CD4-positive, alpha-beta T cell (primary cell): ENCODE results near the gene MZT2A. TPM values are rescaled to one million over a fixed set of nuclear protein-coding genes. Genes with fewer than 3 reads are reported as not detected.
A peak's percentile ranks its signal among the peaks of the same experiment; 100 is the strongest.
"Not testable (repeated sequence)": the region's sequence is repeated elsewhere in the genome, so short reads cannot be mapped to it uniquely, and the experiment has no call there.

Source experiments
- ATAC-seq: fragments of 200-7000 bp; cut with Tn5 transposase; one replicate; pipeline ENCODE4 v1.10.0; 2022; ENCODE audit warnings: mild to moderate bottlenecking; ENCODE audit not compliant: poor library complexity
- CTCF ChIA-PET: fragments of 350-600 bp; sonication (Branson Sonifier 250); formaldehyde crosslinking; loops from one replicate; lab custom pipeline; 2021; ENCODE audit warnings: antibody characterized with exemption, inconsistent platforms; lab: Charles Lee
- POLR2A ChIA-PET: fragments of 350-600 bp; sonication (Branson Sonifier 250); formaldehyde crosslinking; loops from one replicate; lab custom pipeline; 2021; ENCODE audit warnings: antibody characterized with exemption, inconsistent platforms; lab: Charles Lee
- DNase-seq, 14 experiments: peaks; one replicate each; pipeline ENCODE4 v3.0.0-alpha.2; 2013 to 2020; ENCODE audit warnings: mixed read lengths in 2 of 14
- H3K27ac ChIP-seq, 2 donors: one replicate each; pipeline versions ENCODE4 v1.5.1 to v1.7.0; 2013; ENCODE audit warnings: low read length in 2 of 2, low read depth in 1 of 2, mild to moderate bottlenecking in 1 of 2
- H3K27me3 ChIP-seq, 2 experiments: 1 replicate in 1 of 2; 2 replicates in 1 of 2; pipeline versions ENCODE4 v1.6.1 to v1.7.0; 2013; ENCODE audit warnings: low read length in 2 of 2, control low read depth in 1 of 2, mild to moderate bottlenecking in 1 of 2, moderate library complexity in 1 of 2; ENCODE audit not compliant: insufficient read depth in 2 of 2, control insufficient read depth in 1 of 2
- H3K36me3 ChIP-seq: one replicate; pipeline ENCODE4 v1.6.1; 2013; ENCODE audit warnings: low read length, control low read depth; ENCODE audit not compliant: insufficient read depth
- H3K4me1 ChIP-seq: one replicate; pipeline ENCODE4 v1.6.1; 2013; ENCODE audit warnings: low read length, control low read depth; ENCODE audit not compliant: insufficient read depth
- H3K4me3 ChIP-seq: one replicate; pipeline ENCODE4 v1.5.1; 2013; ENCODE audit warnings: mild to moderate bottlenecking, low read length, moderate library complexity
- H3K9me3 ChIP-seq, 2 experiments: 1 replicate in 1 of 2; 2 replicates in 1 of 2; pipeline versions ENCODE4 v1.6.1 to v1.7.0; 2013; ENCODE audit warnings: low read length in 2 of 2, mild to moderate bottlenecking in 2 of 2, control low read depth in 1 of 2, moderate library complexity in 1 of 2; ENCODE audit not compliant: control insufficient read depth in 1 of 2, insufficient read depth in 1 of 2
- H3K27ac Mint-ChIP-seq: one replicate; pipeline ENCODE4 v1.8.0; 2020; ENCODE audit warnings: mixed read lengths
- H3K27me3 Mint-ChIP-seq: one replicate; pipeline ENCODE4 v1.8.0; 2021; ENCODE audit warnings: mixed read lengths
- H3K36me3 Mint-ChIP-seq: one replicate; pipeline ENCODE4 v1.8.0; 2021; ENCODE audit warnings: low read depth, mixed read lengths
- H3K4me1 Mint-ChIP-seq: one replicate; pipeline ENCODE4 v1.8.0; 2021; ENCODE audit warnings: low read depth, mixed read lengths
- H3K4me3 Mint-ChIP-seq: one replicate; pipeline ENCODE4 v1.8.0; 2020; ENCODE audit warnings: mild to moderate bottlenecking, mixed read lengths
- H3K9me3 Mint-ChIP-seq: one replicate; pipeline ENCODE4 v1.8.0; 2020; ENCODE audit warnings: mixed read lengths
- CTCF ChIP-seq: fragments of 200-600 bp; IDR thresholded peaks from one replicate; pipeline ENCODE4 v1.8.0; 2022; ENCODE audit warnings: antibody characterized with exemption, mild to moderate bottlenecking
- intact Hi-C, 2 experiments: fragments of 100-400 bp; cut with DNase I in 1 of 2; cut with micrococcal nuclease in 1 of 2; formaldehyde crosslinking; loops; one replicate each; pipeline versions ENCODE4 v1.15.1 to v1.9.0; 2023 to 2025; cut with DNase I, micrococcal nuclease
- total RNA-seq, 174 experiments: library from RNA in 2 of 174; stranded (reverse) in 2 of 174; gene quantifications; one replicate each; pipeline ENCODE4 v1.2.3 and lab custom pipeline; 2021 to 2026

Gene MZT2A
- total RNA-seq, 2 experiments from 2014 or later = 55.3 to 58.7 TPM

DNA sequence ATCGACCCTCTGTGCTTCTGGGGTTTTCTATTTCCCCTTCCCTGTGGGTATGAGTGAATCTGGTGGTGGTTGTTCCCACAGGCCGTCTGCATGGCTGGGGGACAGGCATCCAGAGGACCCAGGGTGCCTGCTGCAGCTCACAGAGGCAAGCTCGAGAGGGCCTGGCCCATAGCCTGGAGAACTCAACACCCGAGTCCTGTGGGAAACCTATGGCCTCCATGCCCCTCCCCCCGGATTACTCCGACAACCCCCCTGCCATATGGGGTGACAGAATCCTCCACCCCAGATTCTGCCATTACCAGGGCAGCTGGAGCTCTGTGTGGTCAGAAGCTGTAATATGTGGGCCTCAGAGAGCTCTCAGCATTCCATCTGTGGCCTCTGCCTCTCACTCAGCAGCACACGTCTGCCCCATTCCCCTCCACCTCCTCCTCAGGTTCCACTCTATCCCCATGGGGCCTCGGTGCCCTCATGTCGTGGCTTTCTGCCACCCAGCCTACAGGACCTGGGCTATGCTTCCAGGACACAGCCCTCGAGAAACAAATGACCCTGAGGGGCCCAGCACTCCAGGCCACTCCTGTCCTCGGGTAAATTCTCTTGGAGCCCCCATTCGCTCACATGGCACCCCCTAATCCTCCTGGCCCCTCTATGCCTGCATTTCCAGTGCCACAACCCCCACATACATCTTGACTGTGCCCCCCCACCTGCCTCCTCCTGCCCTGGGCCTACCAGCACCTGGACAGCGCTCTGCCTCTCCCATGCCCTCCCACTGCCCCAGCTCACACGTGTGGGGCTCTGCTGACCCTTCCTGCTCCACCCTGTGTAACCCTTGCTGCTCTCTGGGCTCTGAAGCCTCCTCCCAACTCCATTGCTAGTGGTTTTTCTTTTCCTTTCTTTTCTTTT lies 3.6 kb downstream of the MZT2A start:
- Mint-ChIP-seq H3K36me3 (peaks cover 27% of the 10 kb centered on the region), H3K4me3 (no peak overlapping the region)

GRCh38 chr2:131486201-131486902 lies 5.8 kb downstream of the MZT2A start:
- H3K27me3 Mint-ChIP-seq, H3K4me1 Mint-ChIP-seq, POLR2A ChIA-PET, H3K4me3 ChIP-seq, H3K9me3 Mint-ChIP-seq, DNase-seq, ATAC-seq, H3K27ac Mint-ChIP-seq, H3K27me3 ChIP-seq, H3K4me3 Mint-ChIP-seq, H3K27ac ChIP-seq, CTCF ChIA-PET, intact Hi-C loops, H3K9me3 ChIP-seq: not testable (repeated sequence)
- Histone ChIP-seq H3K4me1 (peaks cover 25% of the 10 kb centered on the region), H3K36me3 (peaks cover 10% of the 10 kb centered on the region)
- H3K36me3 Mint-ChIP-seq = peaks cover 26% of the 10 kb centered on the region

More for the DNA sequence above, 3.6 kb downstream of the MZT2A start:
- intact Hi-C loops = no loop called here
- H3K9me3 Mint-ChIP-seq = no peaks in the 10 kb centered on the region
- ChIA-PET POLR2A (no interaction called here), CTCF (interaction anchor here (0.6 kb wide), 1 partner anchor 76 kb away, joined by 4 read pairs; no protein-coding TSS in a partner anchor)
- Histone ChIP-seq H3K4me1 (peaks cover 32% of the 10 kb centered on the region), H3K9me3 (no peaks in the 10 kb centered on the region), H3K36me3 (peaks cover 10% of the 10 kb centered on the region), H3K27me3 (no peaks in the 10 kb centered on the region), H3K4me3 (no peak overlapping the region), H3K27ac (no peak overlapping the region)
- ATAC-seq (no peak), DNase-seq (peak in 1 of 14 experiments; percentile 29)
- peaks cover 17% of the 10 kb centered on the region for H3K4me1 Mint-ChIP-seq
- H3K27me3 Mint-ChIP-seq = no peaks in the 10 kb centered on the region
- no peak overlapping the region for H3K27ac Mint-ChIP-seq
- TF ChIP-seq CTCF = no peak

DNA sequence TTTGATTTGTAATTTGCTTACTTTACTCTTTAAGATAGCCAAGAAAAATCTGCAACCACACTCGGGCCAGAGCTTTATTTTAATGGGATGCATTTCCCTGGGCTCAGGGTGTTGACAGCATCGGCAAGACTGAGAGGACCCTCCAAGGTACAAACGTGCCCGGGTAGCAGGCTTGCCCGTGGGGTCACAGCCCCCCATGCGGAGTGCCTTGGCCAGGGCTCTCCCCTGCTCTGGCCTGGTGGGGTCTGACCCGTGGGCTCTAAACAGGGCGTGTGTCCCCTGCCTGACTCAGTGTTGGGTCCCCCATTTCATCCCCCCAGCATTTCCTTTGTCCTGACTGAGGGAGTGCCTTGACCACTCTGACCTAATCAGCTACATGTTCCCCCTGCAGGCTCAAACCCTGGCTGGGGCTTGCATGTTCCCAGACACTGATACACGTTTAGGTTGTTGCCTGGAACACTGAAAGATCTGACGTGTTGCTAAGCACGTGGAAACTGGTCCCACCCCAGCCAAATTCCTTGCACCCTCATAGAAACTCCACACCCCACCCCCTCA lies 7.2 kb downstream of the MZT2A start:
- CTCF ChIA-PET, H3K9me3 ChIP-seq, H3K9me3 Mint-ChIP-seq, H3K4me1 Mint-ChIP-seq, ATAC-seq, intact Hi-C loops, POLR2A ChIA-PET, H3K4me3 Mint-ChIP-seq, H3K4me3 ChIP-seq, H3K27ac ChIP-seq, H3K27me3 ChIP-seq, DNase-seq, H3K27ac Mint-ChIP-seq, H3K27me3 Mint-ChIP-seq: not testable (repeated sequence)
- Histone ChIP-seq H3K36me3 (peaks cover 10% of the 10 kb centered on the region), H3K4me1 (peaks cover 11% of the 10 kb centered on the region)
- H3K36me3 Mint-ChIP-seq = peaks cover 17% of the 10 kb centered on the region

GRCh38 chr2:131483981-131484820 lies 8.0 kb downstream of the MZT2A start:
- H3K27me3 ChIP-seq, POLR2A ChIA-PET, H3K9me3 ChIP-seq, intact Hi-C loops, ATAC-seq, H3K4me1 Mint-ChIP-seq, CTCF ChIA-PET, DNase-seq, H3K9me3 Mint-ChIP-seq, H3K27ac Mint-ChIP-seq, H3K4me3 ChIP-seq, H3K27me3 Mint-ChIP-seq, H3K27ac ChIP-seq, H3K4me1 ChIP-seq, H3K4me3 Mint-ChIP-seq: not testable (repeated sequence)
- peaks cover 10% of the 10 kb centered on the region for H3K36me3 ChIP-seq
- peaks cover 17% of the 10 kb centered on the region for H3K36me3 Mint-ChIP-seq

- H3K27me3 Mint-ChIP-seq, H3K4me3 ChIP-seq, H3K9me3 Mint-ChIP-seq, H3K4me1 Mint-ChIP-seq, H3K4me1 ChIP-seq, H3K27ac Mint-ChIP-seq, H3K4me3 Mint-ChIP-seq, POLR2A ChIA-PET, DNase-seq, H3K36me3 ChIP-seq, intact Hi-C loops, H3K27me3 ChIP-seq, H3K27ac ChIP-seq, H3K9me3 ChIP-seq, CTCF ChIA-PET, ATAC-seq: not testable (repeated sequence)
- peaks cover 10% of the 10 kb centered on the region for H3K36me3 Mint-ChIP-seq
Measured at GRCh38 chr2:131482506-131483155, 9.6 kb downstream of the MZT2A start.
